GM23248 (cell line): ENCODE measurements around the gene ELAVL2. TPM values are rescaled to one million over a fixed set of nuclear protein-coding genes. Genes with fewer than 3 reads are reported as not detected.

Source experiments
- DNase-seq: peaks from one replicate; pipeline ENCODE4 v3.0.0-alpha.2; 2015
- H2AFZ ChIP-seq: fragments of 200-600 bp; sonication (generic); 2 replicates; pipeline ENCODE4 v1.6.1; 2016; ENCODE audit warnings: antibody characterized with exemption
- H3F3A ChIP-seq: fragments of 200-600 bp; sonication (generic); 2 replicates; pipeline ENCODE4 v1.6.1; 2016; ENCODE audit warnings: mild to moderate bottlenecking, antibody characterized with exemption, mixed run types; ENCODE audit not compliant: insufficient read depth
- H3K27ac ChIP-seq: fragments of 200-600 bp; sonication (generic); 2 replicates; pipeline ENCODE4 v1.5.1; 2016; ENCODE audit warnings: mild to moderate bottlenecking
- H3K27me3 ChIP-seq: fragments of 200-600 bp; sonication (generic); replicated peaks from 2 replicates; pipeline ENCODE4 v1.6.1; 2016; ENCODE audit warnings: mild to moderate bottlenecking; ENCODE audit not compliant: insufficient read depth
- H3K36me3 ChIP-seq: fragments of 200-600 bp; sonication (generic); 2 replicates; pipeline ENCODE4 v1.6.1; 2016; ENCODE audit warnings: low read depth, mild to moderate bottlenecking
- H3K4me1 ChIP-seq: fragments of 200-600 bp; sonication (generic); 2 replicates; pipeline ENCODE4 v1.6.1; 2016; ENCODE audit warnings: mild to moderate bottlenecking; ENCODE audit not compliant: insufficient read depth
- H3K4me2 ChIP-seq: fragments of 200-600 bp; sonication (generic); one replicate; pipeline ENCODE4 v1.6.1; 2016; ENCODE audit warnings: mild to moderate bottlenecking; ENCODE audit not compliant: unreplicated experiment
- H3K4me3 ChIP-seq: fragments of 200-600 bp; sonication (generic); 2 replicates; pipeline ENCODE4 v1.5.1; 2016; ENCODE audit warnings: mild to moderate bottlenecking
- H3K79me2 ChIP-seq: fragments of 200-600 bp; sonication (generic); 2 replicates; pipeline ENCODE4 v1.6.1; 2016; ENCODE audit warnings: mild to moderate bottlenecking; ENCODE audit not compliant: insufficient read depth
- H3K9ac ChIP-seq: fragments of 200-600 bp; sonication (generic); 2 replicates; pipeline ENCODE4 v1.6.1; 2016; ENCODE audit warnings: mild to moderate bottlenecking
- H3K9me2 ChIP-seq: fragments of 200-600 bp; sonication (generic); 2 replicates; pipeline ENCODE4 v1.6.1; 2016; ENCODE audit warnings: mixed run types, mild to moderate bottlenecking, moderate library complexity; ENCODE audit not compliant: insufficient read depth
- H3K9me3 ChIP-seq: fragments of 200-600 bp; sonication (generic); one replicate; pipeline ENCODE4 v1.6.1; 2017; ENCODE audit warnings: low read depth
- H4K20me1 ChIP-seq: fragments of 200-600 bp; sonication (generic); 2 replicates; pipeline ENCODE4 v1.6.0; 2016; ENCODE audit not compliant: insufficient read depth
- EZH2 ChIP-seq: fragments of 200-600 bp; sonication (generic); IDR thresholded peaks from 2 replicates; pipeline ENCODE4 v1.6.1; 2018; ENCODE audit warnings: antibody characterized with exemption, mild to moderate bottlenecking; ENCODE audit not compliant: insufficient read depth, poor library complexity, severe bottlenecking
- EZH2phosphoT487 ChIP-seq: fragments of 200-600 bp; sonication (generic); IDR thresholded peaks from 2 replicates; pipeline ENCODE4 v1.6.1; 2018; ENCODE audit warnings: antibody characterized with exemption, moderate library complexity, mild to moderate bottlenecking, low read depth; ENCODE audit not compliant: insufficient read depth
- WGBS, 2 experiments: methylation state at CpG; one replicate each; pipeline ENCODE4 v1.1.6; 2015 to 2017; ENCODE audit warnings: low lambda C conversion rate in 2 of 2, low coverage in 1 of 2; ENCODE audit errors: missing lambda C conversion rate in 2 of 2; 5-methylcytosine and 5-hydroxymethylcytosine counted together
- in situ Hi-C: fragments of 300-500 bp; cut with MboI; formaldehyde crosslinking; loops from 2 replicates; pipeline ENCODE4 v1.15.0; 2020
- polyA plus RNA-seq: library from polyadenylated mRNA; unstranded; fragments of >200 nt; fragmentation: Nextera tagmentation; extraction: Ambion mirVana; gene quantifications from 2 replicates; pipeline ENCODE4 v1.2.1, GENCODE V29; 2016
- total RNA-seq: library from RNA; depleted of rRNA; stranded (reverse); fragments of >200 nt; shearing (Covaris generic); gene quantifications from 2 replicates; pipeline ENCODE4 v1.2.3, GENCODE V29; 2014

ELAVL2 gene
- total and polyA plus RNA-seq, 2 experiments from 2014 or later, result 0.08 TPM; not detected in 1

GRCh38 chr9:23837038-23837437 is 11.0 kb upstream of the ELAVL2 start:
- no peaks in the 10 kb centered on the region for H3K9me2 ChIP-seq
- H3F3A ChIP-seq, result no peaks in the 10 kb centered on the region
- H3K27me3 ChIP-seq, result no peaks in the 10 kb centered on the region
- H3K4me1 ChIP-seq, result no peaks in the 10 kb centered on the region
- no peak overlapping the region for H3K4me2 ChIP-seq
- no peaks in the 10 kb centered on the region for H4K20me1 ChIP-seq
- WGBS, 2 experiments, result 19 to 24% methylated on average over 5 of the region's 5 CpGs
- no peaks in the 10 kb centered on the region for H3K79me2 ChIP-seq
- no peak overlapping the region for H2AFZ ChIP-seq
- TF ChIP-seq EZH2phosphoT487, result no peak
- no peak for TF ChIP-seq EZH2
- H3K4me3 ChIP-seq, result no peak overlapping the region
- no peak overlapping the region for H3K27ac ChIP-seq
- H3K36me3 ChIP-seq, result no peaks in the 10 kb centered on the region
- DNase-seq, result no peak
- in situ Hi-C loops, result no loop called here
- H3K9ac ChIP-seq, result no peak overlapping the region
- H3K9me3 ChIP-seq, result no peaks in the 10 kb centered on the region

- Histone ChIP-seq H3K4me1 (0 out of 2 replicates have a peak, but pooled peaks cover 4% of the 10 kb centered on the region), H3K36me3 (no peaks in the 10 kb centered on the region), H3K79me2 (no peaks in the 10 kb centered on the region), H3K27ac (no peak overlapping the region), H3K9ac (no peak overlapping the region), H3K4me2 (no peak overlapping the region), H3K27me3 (peaks cover 4% of the 10 kb centered on the region; the same call in 1 of the 2 replicates), H3F3A (no peaks in the 10 kb centered on the region), H3K4me3 (no peak overlapping the region), H2AFZ (no peak overlapping the region), H4K20me1 (no peaks in the 10 kb centered on the region), H3K9me3 (no peaks in the 10 kb centered on the region), H3K9me2 (peaks cover 8% of the 10 kb centered on the region; the same call in 1 of the 2 replicates)
- TF ChIP-seq EZH2 (no peak), EZH2phosphoT487 (no peak)
- in situ Hi-C loops, result no loop called here
- 7 to 9% methylated on average over 21 to 28 of the region's 28 CpGs for whole genome bisulfite sequencing, 2 experiments
- DNase-seq, result no peak
Observed at GRCh38 chr9:23830929-23831730, 5.1 kb upstream of the ELAVL2 start.

- peaks cover 4% of the 10 kb centered on the region; the same call in 1 of the 2 replicates for H3K27me3 ChIP-seq
- H4K20me1 ChIP-seq, result no peaks in the 10 kb centered on the region
- H3K27ac ChIP-seq, result no peak overlapping the region
- H3K4me2 ChIP-seq, result no peak overlapping the region
- no peak overlapping the region for H3K4me3 ChIP-seq
- H3K36me3 ChIP-seq, result no peaks in the 10 kb centered on the region
- no peak for DNase-seq
- H3K9ac ChIP-seq, result no peak overlapping the region
- peaks cover 8% of the 10 kb centered on the region; the same call in 1 of the 2 replicates for H3K9me2 ChIP-seq
- no peak for TF ChIP-seq EZH2phosphoT487
- 1 to 7% methylated on average over 5 of the region's 5 CpGs for WGBS, 2 experiments
- H3K4me1 ChIP-seq, result 0 out of 2 replicates have a peak, but pooled peaks cover 4% of the 10 kb centered on the region
- H2AFZ ChIP-seq, result no peak overlapping the region
- in situ Hi-C loops, result no loop called here
- H3F3A ChIP-seq, result no peaks in the 10 kb centered on the region
- H3K9me3 ChIP-seq, result no peaks in the 10 kb centered on the region
- no peaks in the 10 kb centered on the region for H3K79me2 ChIP-seq
Observed at GRCh38 chr9:23830476-23830805, 4.4 kb upstream of the ELAVL2 start.

GRCh38 chr9:23829580-23830475 is 3.8 kb upstream of the ELAVL2 start:
- Histone ChIP-seq H3K27me3 (peaks cover 7% of the 10 kb centered on the region; the same call in 1 of the 2 replicates), H3F3A (no peaks in the 10 kb centered on the region), H3K4me1 (0 out of 2 replicates have a peak, but pooled peaks cover 4% of the 10 kb centered on the region), H3K9me2 (peaks cover 8% of the 10 kb centered on the region; the same call in 1 of the 2 replicates), H3K27ac (no peak overlapping the region), H3K9me3 (no peaks in the 10 kb centered on the region), H3K4me2 (no peak overlapping the region), H3K4me3 (no peak overlapping the region), H3K9ac (no peak overlapping the region), H3K79me2 (no peaks in the 10 kb centered on the region), H2AFZ (no peak overlapping the region), H3K36me3 (no peaks in the 10 kb centered on the region), H4K20me1 (no peaks in the 10 kb centered on the region)
- TF ChIP-seq EZH2, result no peak
- WGBS, 2 experiments, result 2 to 6% methylated on average over 22 of the region's 22 CpGs
- in situ Hi-C loops, result no loop called here
- peak; percentile 49 for DNase-seq
